Measurements from ENCODE around the gene CDK10. TPM values are rescaled to one million over a fixed set of nuclear protein-coding genes. Genes with fewer than 3 reads are reported as not detected.

The CDK10 gene
- total RNA-seq, 3 donors from 2014 or later (not counting 1 experiment from before 2014, with no cell fraction given), result 102 to 123 (median 114) TPM

- TF ChIP-seq CTCF (IDR thresholded peaks at IDR 0.05), result no peak
- Histone ChIP-seq H3K4me1 (ENCODE audit: control insufficient read depth, insufficient read depth, low read length) (peaks cover 29% of the 10 kb centered on the region), H3K9me3 (ENCODE audit: control insufficient read depth, insufficient read depth, low read length) (no peaks in the 10 kb centered on the region), H3K27ac (ENCODE audit: low read length) (no peak overlapping the region), H3K27me3 (ENCODE audit: control insufficient read depth, insufficient read depth, low read length) (no peaks in the 10 kb centered on the region), H3K36me3 (ENCODE audit: control insufficient read depth, insufficient read depth, low read length) (no peaks in the 10 kb centered on the region), H3K4me3 (ENCODE audit: low read length) (no peak overlapping the region)
- Mint-ChIP-seq H3K4me1 (peaks cover 0 to 22% of the 10 kb centered on the region in 2 donors), H3K27ac (no peak overlapping the region), H3K4me3 (no peak overlapping the region), H3K36me3 (no peaks in the 10 kb centered on the region), H3K9me3 (no peaks in the 10 kb centered on the region), H3K27me3 (ENCODE audit: low read depth in 2 of 2) (no peaks in the 10 kb centered on the region)
- DNase-seq, result no peak
- no peak for ATAC-seq
- intact Hi-C loops (cut with micrococcal nuclease), result no loop called here
- WGBS (ENCODE audit: insufficient coverage), result 95% methylated on average over 15 of the region's 15 CpGs
Observed at GRCh38 chr16:89716493-89716892, 30.0 kb downstream of the CDK10 start.

GRCh38 chr16:89716916-89717687, 30.6 kb downstream of the CDK10 start:
- no peak for TF ChIP-seq CTCF (IDR thresholded peaks at IDR 0.05)
- Mint-ChIP-seq H3K36me3 (no peaks in the 10 kb centered on the region), H3K4me3 (no peak overlapping the region), H3K9me3 (no peaks in the 10 kb centered on the region), H3K27me3 (ENCODE audit: low read depth in 2 of 2) (no peaks in the 10 kb centered on the region), H3K4me1 (peaks cover 0 to 22% of the 10 kb centered on the region in 2 donors), H3K27ac (no peak overlapping the region)
- H3K9me3 ChIP-seq (ENCODE audit: control insufficient read depth, insufficient read depth, low read length), result no peaks in the 10 kb centered on the region
- H3K4me1 ChIP-seq (ENCODE audit: control insufficient read depth, insufficient read depth, low read length), result peaks cover 23% of the 10 kb centered on the region
- no peak overlapping the region for H3K27ac ChIP-seq (ENCODE audit: low read length)
- intact Hi-C loops (cut with micrococcal nuclease), result no loop called here
- DNase-seq, result no peak
- no peaks in the 10 kb centered on the region for H3K36me3 ChIP-seq (ENCODE audit: control insufficient read depth, insufficient read depth, low read length)
- no peak overlapping the region for H3K4me3 ChIP-seq (ENCODE audit: low read length)
- no peak for ATAC-seq
- WGBS (ENCODE audit: insufficient coverage), result 97% methylated on average over 26 of the region's 29 CpGs
- no peaks in the 10 kb centered on the region for H3K27me3 ChIP-seq (ENCODE audit: control insufficient read depth, insufficient read depth, low read length)

GRCh38 chr16:89717688-89718505, 31.4 kb downstream of the CDK10 start:
- Mint-ChIP-seq H3K27me3 (ENCODE audit: low read depth in 2 of 2) (no peaks in the 10 kb centered on the region), H3K4me1 (peaks cover 7 to 28% of the 10 kb centered on the region in 2 donors), H3K4me3 (no peak overlapping the region), H3K9me3 (no peaks in the 10 kb centered on the region), H3K36me3 (no peaks in the 10 kb centered on the region), H3K27ac (peak overlapping the region in 1 of 2 donors; percentile 29)
- Histone ChIP-seq H3K36me3 (ENCODE audit: control insufficient read depth, insufficient read depth, low read length) (peaks cover 3% of the 10 kb centered on the region), H3K4me3 (ENCODE audit: low read length) (no peak overlapping the region), H3K27me3 (ENCODE audit: control insufficient read depth, insufficient read depth, low read length) (no peaks in the 10 kb centered on the region), H3K9me3 (ENCODE audit: control insufficient read depth, insufficient read depth, low read length) (no peaks in the 10 kb centered on the region), H3K27ac (ENCODE audit: low read length) (no peak overlapping the region), H3K4me1 (ENCODE audit: control insufficient read depth, insufficient read depth, low read length) (peaks cover 23% of the 10 kb centered on the region)
- intact Hi-C loops (cut with micrococcal nuclease), result no loop called here
- WGBS (ENCODE audit: insufficient coverage), result 95% methylated on average over 24 of the region's 24 CpGs
- DNase-seq (no peak), ATAC-seq (no peak)
- TF ChIP-seq CTCF (IDR thresholded peaks at IDR 0.05), result no peak

All from natural killer cell (primary cell).